GM11168 (cell line): ENCODE data around the gene PRDM16.
"Not testable (repeated sequence)": the region's sequence is repeated elsewhere in the genome, so short reads cannot be mapped to it uniquely, and the experiment has no call there.

Source experiments
- in situ Hi-C: fragments of 300-500 bp; cut with MboI; formaldehyde crosslinking; loops from one replicate; pipeline ENCODE4 v1.12.0; 2022; ENCODE audit warnings: low sequenced_read_pairs; ENCODE audit not compliant: unreplicated experiment

The PRDM16 gene

DNA sequence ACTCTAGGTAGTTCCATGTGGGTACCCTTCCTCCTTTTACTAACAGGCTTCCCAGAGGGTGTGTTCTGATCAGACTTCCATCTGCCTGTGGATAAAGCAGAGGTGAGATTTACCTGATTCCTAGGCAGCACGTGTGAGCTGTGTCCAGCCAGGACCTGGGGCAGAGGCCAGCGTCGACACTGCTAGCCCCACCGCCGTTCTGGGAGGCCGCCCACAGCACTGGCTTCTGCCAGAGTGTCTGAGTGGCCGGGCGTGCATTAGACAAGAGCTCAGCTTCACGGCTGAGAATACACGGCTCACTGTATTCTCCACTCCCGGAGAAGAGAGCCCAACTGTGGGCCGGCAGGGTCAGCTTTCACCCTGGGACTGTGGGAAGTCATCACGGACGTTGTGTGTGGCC is 82.5 kb downstream of the PRDM16 start:
- in situ Hi-C loops, result no loop called here

DNA sequence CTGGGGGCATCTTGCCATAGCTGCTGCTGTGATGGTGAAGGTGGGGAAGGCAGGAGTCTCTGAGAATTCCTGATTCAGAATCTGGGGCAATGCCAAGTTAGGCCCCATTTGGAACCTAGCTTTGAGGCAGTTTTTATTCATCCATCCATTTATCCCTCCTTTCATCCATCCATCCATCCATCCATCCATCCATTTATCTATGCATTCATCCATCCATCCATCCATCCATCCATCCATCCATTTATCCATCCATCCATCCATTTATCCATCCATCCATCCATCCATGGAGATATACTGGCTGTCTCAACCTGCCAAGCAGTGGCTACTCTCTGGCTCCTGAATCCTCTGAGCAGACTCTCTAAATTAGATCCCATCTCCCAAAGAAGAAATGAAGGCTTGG is 83.1 kb downstream of the PRDM16 start:
- in situ Hi-C loops, result no loop called here

DNA sequence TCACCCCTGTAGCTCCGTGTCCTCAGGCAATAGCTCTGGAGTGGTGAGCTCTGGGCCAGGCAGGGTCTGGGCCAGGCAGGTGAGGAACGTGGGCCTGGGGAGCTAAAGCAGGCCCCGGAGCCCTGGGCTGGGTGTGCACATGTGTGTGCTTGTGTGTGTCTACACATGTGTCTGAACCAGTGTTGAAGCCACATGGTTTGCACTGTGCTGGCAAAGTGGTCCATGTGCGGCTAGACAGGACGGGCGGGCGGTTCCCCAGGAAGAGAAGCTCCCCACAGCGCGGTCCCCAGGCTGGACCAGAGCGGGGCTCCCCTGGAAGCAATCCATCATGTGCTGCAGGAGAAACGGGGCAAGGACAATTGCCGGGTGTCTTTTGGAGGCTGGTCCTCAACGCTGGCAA is 84.2 kb downstream of the PRDM16 start:
- in situ Hi-C loops, result no loop called here

DNA sequence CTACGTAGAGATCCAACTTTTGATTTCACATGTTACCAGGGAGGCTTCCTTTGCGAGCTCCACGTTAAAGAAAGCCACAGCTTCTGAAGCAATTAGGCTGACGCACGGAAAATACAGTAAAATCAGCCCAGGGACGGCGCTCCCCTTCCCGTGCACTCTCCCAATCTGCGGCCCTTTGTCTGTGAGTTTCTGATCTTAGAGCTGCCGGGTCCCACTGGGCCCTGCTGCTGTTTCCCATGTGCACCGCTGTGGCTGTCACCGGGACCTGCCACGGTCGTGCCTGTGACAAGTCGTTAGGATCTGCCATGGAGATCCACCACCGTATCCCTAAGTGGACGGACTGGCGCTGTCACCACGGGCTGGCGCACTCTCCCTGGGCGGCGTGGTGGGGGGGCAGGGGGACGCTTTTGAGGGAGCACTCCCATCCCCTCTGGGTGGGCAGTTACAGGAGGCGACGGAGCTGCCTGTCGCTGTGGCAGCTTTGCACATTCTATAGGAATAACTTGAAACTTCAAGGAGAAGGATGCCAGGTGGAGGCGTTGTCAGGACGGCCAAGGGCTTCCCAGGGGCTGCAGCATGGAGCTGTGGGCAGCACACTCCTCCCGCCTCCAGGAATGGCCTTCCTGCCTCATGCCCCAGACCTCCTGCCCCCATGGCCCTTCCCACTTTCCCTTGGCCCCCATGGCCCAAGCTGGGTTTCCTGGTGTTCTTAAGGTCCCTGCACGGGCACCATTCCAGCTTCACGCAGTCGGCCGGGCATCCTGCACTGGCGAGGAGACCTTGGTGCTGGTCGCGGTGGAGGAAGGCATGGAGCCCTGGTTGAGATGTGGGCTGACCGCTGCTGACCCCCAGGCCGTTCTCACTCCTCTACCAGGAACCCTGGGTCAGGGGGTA is 85.1 kb downstream of the PRDM16 start:
- in situ Hi-C loops, result no loop called here

DNA sequence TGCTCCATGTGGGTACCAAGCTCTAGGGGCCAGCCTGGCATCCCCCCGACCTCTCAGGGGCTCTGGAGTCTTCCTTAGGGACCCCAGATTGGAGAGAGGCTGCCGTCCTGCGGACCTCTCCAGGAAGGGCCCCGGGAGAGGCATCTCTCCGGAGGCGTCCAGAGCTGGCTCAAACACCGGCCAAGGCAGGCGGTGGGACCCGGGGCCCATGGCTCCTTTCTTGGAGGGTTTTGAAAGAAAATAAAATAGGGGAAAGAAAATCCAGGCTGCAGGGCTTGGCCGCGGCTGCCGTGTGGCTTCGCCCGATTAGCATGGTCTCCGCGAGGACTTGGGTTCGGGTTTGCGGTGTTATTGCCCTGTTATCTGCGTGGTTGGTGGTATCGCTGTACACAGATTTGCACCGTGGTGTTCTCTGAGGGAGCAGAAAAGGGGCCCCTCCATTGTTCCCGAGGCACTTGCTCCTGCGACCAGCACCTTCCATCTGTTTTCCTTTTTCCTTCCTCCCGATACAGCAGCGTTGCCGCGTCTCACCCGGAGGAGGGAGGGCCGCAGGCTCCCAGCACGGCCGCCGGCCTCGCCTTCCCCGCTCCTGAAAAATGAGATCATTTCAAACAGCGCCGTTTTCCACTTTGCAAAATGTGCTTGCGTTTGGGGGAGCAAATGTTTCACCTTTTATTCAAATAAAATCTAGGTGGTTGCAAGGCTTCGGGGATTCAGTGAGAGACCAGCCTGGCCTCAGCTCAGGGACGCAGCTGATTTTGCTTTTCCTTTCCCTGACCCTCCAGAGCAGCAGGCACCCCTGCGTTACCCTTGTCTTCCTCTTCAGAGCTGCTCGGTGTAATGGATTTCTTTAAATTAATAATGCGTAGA is 86.3 kb downstream of the PRDM16 start:
- in situ Hi-C loops, result no loop called here

DNA sequence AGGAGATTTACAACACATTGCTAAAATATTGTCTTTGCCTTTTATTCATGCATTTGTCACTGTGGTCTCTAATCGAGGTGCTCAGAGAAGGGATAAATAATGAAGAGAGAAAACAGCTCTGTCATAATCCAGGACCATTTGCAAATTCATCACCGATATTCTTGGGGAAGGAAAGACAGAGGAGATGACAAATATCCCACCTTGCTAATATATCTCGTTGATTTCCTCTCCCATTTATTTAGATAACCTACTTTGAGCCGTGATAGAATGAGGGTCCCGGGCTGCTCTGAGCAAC is 86.9 kb downstream of the PRDM16 start:
- in situ Hi-C loops, result no loop called here

DNA sequence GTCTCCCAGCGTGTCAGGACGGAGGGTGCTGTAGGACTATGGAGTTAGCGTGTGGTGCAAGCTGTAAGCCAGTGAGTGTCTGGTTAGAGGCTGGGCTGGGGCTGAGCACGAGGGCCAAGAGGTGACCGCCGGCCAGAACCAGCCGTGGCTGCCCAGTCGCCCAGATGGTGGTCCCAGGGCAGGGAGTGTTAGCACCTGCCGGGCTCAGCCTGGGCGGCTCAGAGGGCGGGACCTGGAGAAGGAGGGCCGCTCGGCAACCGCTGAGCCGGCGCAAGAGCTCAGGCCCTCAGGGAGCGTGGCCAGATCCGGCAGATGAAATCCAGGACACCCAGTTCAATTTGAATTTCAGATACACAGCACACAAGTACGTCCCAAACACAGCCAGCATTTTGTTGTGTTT is 87.9 kb downstream of the PRDM16 start:
- in situ Hi-C loops, result no loop called here

DNA sequence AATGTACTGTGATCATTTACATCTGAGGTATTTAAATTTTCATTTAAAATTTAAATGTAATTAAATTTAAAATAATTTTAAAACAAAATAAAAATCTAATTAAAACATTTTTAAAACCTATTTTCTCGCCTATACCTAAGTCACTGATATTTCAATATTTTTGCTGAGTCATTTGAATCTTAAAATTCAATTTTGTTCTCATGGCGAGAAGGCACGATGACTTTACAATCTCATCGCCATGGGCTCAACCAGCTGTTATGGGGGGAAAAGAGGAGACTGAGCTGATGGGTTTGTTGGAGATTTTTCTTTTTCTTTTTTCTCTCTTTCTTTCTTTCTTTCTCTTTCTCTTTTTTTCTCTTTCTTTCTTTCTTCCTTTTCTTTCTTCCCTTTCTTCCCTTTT is 89.3 kb downstream of the PRDM16 start:
- in situ Hi-C loops, result no loop called here

DNA sequence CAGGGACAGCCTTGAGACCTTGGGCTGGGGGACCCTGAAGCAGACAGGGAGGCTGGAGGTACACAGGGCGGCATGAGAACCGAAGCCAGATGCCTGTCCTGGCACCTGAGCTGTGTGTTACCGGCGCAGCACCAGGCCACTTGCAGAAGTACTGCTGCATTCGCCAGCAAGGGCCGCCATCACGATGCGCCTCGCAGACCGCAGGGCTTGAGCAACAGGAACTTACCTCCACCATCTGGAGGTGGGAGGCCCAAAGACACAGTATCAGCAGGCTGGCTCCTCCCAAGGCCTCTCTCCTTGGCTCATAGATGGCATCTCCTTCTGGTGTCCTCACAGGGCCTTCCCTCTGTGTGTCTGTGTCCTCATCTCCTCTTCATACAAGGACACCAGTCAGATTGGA is 90.1 kb downstream of the PRDM16 start:
- in situ Hi-C loops, result no loop called here

DNA sequence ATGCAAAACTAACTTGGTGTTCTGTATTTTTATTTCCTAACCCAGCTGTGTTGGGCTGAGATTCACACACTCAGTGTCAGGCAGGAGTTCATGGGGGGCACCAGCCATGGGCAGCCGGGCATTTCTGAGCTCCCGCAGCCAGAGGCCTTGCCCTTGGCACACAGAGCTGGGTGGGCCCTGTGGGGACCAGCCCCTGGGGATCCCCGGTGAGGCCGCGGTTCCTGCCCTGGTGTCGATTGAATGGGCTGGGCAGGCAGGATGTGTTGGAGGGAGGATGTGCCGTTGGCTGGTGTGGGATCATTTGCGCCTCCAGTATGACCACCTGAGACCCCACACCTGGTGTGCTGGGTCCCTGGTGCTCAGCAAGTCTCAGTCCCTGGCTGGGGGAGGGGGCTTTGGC is 91.0 kb downstream of the PRDM16 start:
- in situ Hi-C loops, result no loop called here

DNA sequence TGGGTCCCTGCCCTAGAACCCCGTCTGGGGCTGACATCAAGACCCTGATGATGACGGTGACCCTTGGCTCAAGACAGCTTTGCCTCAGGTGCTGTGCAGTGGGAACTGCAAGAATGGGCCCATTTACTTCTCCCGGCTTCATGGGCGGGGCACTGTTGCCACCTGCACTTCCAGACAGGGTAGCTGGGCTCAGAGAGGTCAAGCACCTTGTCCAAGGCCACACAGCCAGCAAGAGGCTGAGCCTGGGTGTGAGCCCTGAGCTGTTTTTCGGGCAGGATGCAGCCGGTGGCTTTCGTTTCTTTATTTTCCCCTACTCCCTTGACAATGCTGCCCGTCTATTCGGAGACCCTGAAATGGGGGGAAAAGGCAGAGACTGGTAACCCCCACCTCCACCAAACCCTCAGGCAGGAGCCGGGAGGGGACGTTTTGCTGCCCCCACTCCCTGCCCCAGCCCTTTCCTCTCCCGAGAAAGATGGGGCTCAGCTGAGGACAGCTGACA is 91.7 kb downstream of the PRDM16 start:
- in situ Hi-C loops, result no loop called here

DNA sequence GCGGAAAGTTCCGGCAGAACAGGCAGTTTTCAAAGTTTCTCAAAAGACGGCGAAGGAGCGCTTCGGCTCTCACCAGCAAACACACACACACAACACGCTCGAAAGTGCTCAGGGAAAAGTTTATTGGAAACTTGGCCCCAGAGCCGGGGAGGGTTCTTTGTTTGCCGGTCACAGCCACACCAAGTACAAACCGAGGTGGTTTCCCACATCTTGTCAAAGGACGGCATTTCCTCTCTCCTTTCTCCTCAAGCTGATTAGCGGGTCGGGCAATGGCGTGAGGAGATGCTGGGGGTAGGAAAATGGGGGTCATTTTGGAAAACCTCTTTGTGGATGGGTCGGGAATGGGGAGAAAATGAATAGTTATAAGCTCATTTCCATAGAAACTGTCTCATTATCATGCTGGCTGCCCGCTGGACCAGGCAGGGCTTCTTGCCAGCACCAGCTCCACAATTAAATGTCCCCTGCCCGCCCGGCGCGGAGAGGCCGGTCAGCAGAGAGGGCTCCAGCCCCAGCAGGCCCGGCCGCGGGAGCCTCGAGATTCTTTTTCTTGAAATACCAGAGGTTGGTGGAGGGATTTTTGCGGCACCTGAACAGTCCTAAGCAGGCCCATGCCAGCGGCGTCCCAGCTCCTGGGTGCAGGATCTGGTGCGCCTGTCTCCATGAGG is 92.3 kb downstream of the PRDM16 start:
- in situ Hi-C loops, result no loop called here

DNA sequence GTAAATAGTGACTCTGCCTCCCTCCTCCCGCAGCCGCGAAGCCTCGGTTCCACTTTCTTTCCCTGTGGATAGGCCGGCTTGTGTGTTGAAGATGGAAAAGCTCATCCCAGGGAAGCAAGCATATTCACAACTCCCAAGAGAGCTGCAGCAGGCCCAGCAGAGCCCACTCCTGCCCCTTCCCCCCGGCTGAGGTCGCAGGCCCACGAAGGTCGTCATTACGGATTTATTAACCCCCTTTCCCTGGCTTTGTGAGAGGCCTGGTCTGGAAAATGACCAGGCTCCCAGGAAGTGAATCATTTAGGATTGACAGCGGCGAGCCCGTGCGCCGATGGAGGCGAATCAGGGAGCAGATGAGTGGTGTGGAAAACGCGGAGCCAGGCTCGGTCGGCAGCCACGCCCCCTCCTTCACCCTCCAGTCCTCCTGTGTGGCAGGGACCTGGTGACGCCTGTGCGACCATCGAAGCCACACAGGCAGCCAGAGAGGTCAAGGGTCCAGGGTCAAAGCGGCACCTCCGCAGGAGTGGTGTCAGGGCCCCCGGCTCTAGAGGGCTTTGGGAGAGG is 93.4 kb downstream of the PRDM16 start:
- in situ Hi-C loops, result no loop called here

DNA sequence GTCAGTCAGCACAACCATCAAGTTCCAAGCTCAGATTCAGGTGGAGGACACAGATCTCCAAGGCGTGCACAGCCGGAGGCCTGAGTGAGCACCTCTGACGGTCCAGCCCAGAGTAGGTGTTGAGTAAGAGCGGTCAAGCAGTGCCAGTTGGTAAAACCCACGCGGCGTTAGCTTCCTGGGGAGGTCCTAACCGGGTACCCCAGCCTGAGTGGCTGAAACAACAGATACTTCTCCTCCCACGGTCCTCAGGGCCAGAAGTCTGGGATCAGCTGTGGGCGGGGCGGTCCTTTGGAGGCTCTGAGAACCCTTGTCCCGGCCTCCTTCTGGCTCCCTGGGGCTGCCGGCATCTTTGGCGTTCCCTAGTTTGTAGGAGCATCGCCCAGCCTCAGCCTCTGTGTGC is 94.4 kb downstream of the PRDM16 start:
- in situ Hi-C loops, result no loop called here

DNA sequence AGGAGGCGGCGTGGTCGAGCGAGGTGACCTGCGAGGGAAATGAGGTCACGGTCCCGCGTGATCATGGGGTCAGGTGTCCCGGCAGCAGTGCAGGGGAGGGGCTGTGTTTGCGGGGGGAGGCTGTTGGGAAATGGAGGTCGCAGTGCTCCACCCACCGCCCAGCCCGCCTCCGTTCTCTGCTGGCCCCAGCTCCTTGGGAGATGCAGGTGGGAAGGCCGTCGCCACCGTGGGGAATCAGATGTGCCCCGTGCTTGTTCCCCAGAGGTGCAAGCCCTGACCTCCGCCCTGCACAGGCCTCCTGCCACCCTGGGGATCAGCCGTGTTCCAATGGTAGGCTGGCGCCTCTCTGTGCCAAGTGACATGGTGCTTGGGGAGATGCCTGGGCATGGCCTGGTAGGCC is 95.7 kb downstream of the PRDM16 start:
- in situ Hi-C loops, result no loop called here

DNA sequence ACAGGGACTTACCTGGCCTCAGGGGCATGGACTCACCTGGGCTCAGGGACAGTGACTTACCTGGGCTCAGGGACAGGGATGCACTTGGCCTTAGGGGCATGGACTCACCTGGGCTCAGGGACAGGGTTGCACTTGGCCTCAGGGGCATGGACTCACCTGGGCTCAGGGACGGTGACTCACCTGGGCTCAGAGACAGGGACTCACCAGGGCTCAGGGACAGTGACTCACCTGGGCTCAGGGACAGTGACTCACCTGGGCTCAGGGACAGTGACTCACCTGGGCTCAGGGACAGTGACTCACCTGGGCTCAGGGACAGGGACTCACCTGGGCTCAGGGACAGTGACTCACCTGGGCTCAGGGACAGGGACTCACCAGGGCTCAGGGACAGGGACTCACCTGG is 96.2 kb downstream of the PRDM16 start:
- in situ Hi-C loops, result not testable (repeated sequence)

DNA sequence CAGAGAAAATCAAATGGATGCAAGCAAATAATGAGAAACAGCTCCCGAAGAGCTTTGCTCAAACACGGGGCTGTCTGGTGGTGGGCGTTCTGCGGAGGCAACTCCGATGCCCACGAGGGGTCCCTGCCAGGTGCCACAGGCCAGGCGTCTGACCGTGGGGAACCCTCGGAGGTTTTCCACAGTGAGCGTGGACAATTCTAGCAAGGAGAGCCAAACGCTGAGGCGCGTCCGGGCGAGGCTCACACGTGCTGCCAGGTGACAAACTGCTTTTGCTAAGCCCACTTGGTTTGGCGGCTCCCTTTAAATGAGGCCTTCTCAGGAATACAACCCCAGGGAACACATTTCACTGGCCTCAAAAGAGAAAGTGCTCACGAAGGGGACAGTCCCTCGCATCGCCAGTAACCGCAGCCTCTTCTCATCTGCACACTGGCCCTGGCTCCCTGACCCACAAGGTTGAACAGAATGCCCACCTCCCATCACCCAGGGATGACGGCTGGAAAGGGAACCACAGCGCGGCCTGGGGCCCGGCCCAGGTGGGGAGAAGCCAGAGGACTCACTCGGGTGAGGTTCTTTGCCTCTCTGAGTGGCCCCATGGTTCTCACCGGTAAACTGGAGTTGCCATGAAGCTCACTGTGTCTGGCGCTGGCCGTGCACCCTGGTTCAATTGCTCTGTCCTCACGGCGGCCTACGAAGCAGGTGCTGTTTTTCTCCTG is 97.4 kb downstream of the PRDM16 start:
- in situ Hi-C loops, result no loop called here

DNA sequence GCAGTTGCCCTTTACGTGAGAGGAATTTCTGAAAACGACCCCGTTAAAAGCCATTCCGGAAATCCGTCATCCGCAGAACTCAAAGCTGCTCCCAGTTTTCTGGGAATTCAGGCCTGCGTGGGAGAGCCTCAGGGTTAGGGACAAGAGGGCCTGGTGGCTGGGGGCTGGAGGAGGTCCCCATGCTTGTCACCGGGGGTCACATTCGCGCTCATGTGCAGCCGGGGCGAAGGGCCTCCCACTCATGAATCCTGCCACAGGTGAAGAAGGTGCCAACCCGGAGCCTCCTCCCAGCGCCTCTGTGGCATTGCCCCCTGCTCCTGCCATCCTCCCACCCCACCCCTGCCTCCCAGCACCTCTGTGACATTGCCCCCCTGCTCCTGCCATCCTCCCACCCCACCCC is 98.3 kb downstream of the PRDM16 start:
- in situ Hi-C loops, result no loop called here

DNA sequence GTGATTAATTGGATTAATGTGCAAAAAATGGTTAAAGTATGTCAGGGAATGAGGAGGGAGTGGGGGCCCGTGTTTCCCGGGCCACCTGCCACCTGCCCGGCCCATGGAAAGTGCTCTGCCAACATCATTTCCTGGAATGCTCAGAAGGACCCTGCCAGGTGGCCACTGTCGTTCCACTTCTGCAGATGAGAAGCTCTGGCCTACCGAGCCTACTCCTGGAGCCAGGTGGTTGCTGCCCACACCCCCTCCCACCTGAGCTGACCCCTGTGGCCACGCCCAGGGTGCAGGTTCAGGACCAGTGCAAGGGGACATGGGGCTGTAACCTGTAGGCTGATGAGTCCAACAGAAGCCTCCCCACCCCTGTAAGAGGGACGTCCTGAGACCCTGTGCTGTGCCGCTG is 99.7 kb downstream of the PRDM16 start:
- in situ Hi-C loops, result no loop called here
